ENCODE data around the gene CMA1. TPM values are rescaled to one million over a fixed set of nuclear protein-coding genes. Genes with fewer than 3 reads are reported as not detected.

Gene CMA1, protein sequence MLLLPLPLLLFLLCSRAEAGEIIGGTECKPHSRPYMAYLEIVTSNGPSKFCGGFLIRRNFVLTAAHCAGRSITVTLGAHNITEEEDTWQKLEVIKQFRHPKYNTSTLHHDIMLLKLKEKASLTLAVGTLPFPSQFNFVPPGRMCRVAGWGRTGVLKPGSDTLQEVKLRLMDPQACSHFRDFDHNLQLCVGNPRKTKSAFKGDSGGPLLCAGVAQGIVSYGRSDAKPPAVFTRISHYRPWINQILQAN
- not detected in 2 replicates for total RNA-seq
- not detected for total RNA-seq (2013)
- polyA plus RNA-seq: not detected in 2 replicates
- not detected in 2 replicates for polyA minus RNA-seq

- no peak within 1 kb of the TSS for H3K27ac Mint-ChIP-seq
- H2AFZ ChIP-seq (ENCODE audit: insufficient read depth, low read depth, low read length, poor library complexity, severe bottlenecking): no peak within 1 kb of the TSS
Measured at GRCh38 chr14:24508155-24508840, at the start of gene CMA1. TSS of gene CMA1 (minus strand) at chr14:24508265. CDS start at chr14:24508235, 30 bp downstream.

GRCh38 chr14:24556756-24557155, 48.7 kb upstream of the CMA1 start:
- H3K9ac ChIP-seq (ENCODE audit: low read length): no peak overlapping the region
- POLR2A ChIA-PET: no interaction called here

More at GRCh38 chr14:24508155-24508840, at the start of gene CMA1:
- ATAC-seq (ENCODE audit: low read depth) (no peak), DNase-seq (no peak)
- H3K27me3 ChIP-seq (replicated peaks in 1 of 4; ENCODE audit: control extremely low read depth in 1 of 4, control insufficient read depth in 3 of 4, insufficient read depth in 4 of 4, low read length in 3 of 4): peaks cover 0 to 12% (median 3%) of the 10 kb centered on the region in 4 experiments
- H3K9me3 ChIP-seq (ENCODE audit: control extremely low read depth in 1 of 3, control insufficient read depth in 2 of 3, insufficient read depth in 1 of 3, low read length in 2 of 3): no peaks in the 10 kb centered on the region
- Mint-ChIP-seq H3K4me3 (no peak within 1 kb of the TSS), H3K27me3 (peaks cover 21% of the 10 kb centered on the region), H3K9me3 (ENCODE audit: insufficient read depth) (no peaks in the 10 kb centered on the region), H3K4me1 (no peaks in the 10 kb centered on the region)
- H3K4me2 ChIP-seq (replicated peaks; ENCODE audit: low read depth, low read length, poor library complexity, severe bottlenecking): no peak within 1 kb of the TSS
- no peaks in the 10 kb centered on the region for H4K20me1 ChIP-seq (ENCODE audit: control insufficient read depth, insufficient read depth, low read length, poor library complexity, severe bottlenecking)
- H3K4me1 ChIP-seq (ENCODE audit: control insufficient read depth in 2 of 2, insufficient read depth in 2 of 2, low read length in 2 of 2): no peaks in the 10 kb centered on the region
- H3K4me3 ChIP-seq (ENCODE audit: control extremely low read depth in 1 of 5, extremely low read depth in 1 of 5, insufficient read depth in 1 of 5, low read depth in 2 of 5, low read length in 4 of 5): no peak within 1 kb of the TSS
- POLR2A ChIA-PET: no interaction called here
- H3K27ac ChIP-seq (ENCODE audit: low read length in 2 of 2): no peak within 1 kb of the TSS
- no peaks in the 10 kb centered on the region for H3K79me2 ChIP-seq (ENCODE audit: control insufficient read depth, insufficient read depth, low read length)
- no peak within 1 kb of the TSS for H3K9ac ChIP-seq (ENCODE audit: low read length)
- intact Hi-C loops (cut with micrococcal nuclease): no loop called here
- TF ChIP-seq, protein P1, sequence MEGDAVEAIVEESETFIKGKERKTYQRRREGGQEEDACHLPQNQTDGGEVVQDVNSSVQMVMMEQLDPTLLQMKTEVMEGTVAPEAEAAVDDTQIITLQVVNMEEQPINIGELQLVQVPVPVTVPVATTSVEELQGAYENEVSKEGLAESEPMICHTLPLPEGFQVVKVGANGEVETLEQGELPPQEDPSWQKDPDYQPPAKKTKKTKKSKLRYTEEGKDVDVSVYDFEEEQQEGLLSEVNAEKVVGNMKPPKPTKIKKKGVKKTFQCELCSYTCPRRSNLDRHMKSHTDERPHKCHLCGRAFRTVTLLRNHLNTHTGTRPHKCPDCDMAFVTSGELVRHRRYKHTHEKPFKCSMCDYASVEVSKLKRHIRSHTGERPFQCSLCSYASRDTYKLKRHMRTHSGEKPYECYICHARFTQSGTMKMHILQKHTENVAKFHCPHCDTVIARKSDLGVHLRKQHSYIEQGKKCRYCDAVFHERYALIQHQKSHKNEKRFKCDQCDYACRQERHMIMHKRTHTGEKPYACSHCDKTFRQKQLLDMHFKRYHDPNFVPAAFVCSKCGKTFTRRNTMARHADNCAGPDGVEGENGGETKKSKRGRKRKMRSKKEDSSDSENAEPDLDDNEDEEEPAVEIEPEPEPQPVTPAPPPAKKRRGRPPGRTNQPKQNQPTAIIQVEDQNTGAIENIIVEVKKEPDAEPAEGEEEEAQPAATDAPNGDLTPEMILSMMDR (IDR thresholded peaks at IDR 0.05): no peak
- TF ChIP-seq EZH2 (IDR thresholded peaks at IDR 0.05; ENCODE audit: borderline replicate concordance, insufficient read depth, low read depth, low read length, poor library complexity, severe bottlenecking): no peak
- no peaks in the 10 kb centered on the region for H3K36me3 ChIP-seq (replicated peaks in 1 of 2; ENCODE audit: control extremely low read depth in 1 of 2, control insufficient read depth in 1 of 2, extremely low read depth in 1 of 2, insufficient read depth in 2 of 2, low read length in 1 of 2)
- CTCF ChIA-PET: no interaction called here
- WGBS (ENCODE audit: insufficient coverage): 53% methylated on average over 3 of the region's 3 CpGs

More at GRCh38 chr14:24556756-24557155, 48.7 kb upstream of the CMA1 start:
- Mint-ChIP-seq H3K27me3 (peaks cover 24% of the 10 kb centered on the region), H3K9me3 (ENCODE audit: insufficient read depth) (peaks cover 5% of the 10 kb centered on the region), H3K4me3 (no peak overlapping the region), H3K27ac (no peak overlapping the region), H3K4me1 (no peaks in the 10 kb centered on the region)
- no peak for DNase-seq
- intact Hi-C loops (cut with micrococcal nuclease): no loop called here
- WGBS (ENCODE audit: insufficient coverage): no CpG with 5 or more reads among the region's 4 CpGs
- Histone ChIP-seq H4K20me1 (ENCODE audit: control insufficient read depth, insufficient read depth, low read length, poor library complexity, severe bottlenecking) (no peaks in the 10 kb centered on the region), H3K4me3 (ENCODE audit: control extremely low read depth in 1 of 5, extremely low read depth in 1 of 5, insufficient read depth in 1 of 5, low read depth in 2 of 5, low read length in 4 of 5) (no peak overlapping the region), H3K36me3 (replicated peaks in 1 of 2; ENCODE audit: control extremely low read depth in 1 of 2, control insufficient read depth in 1 of 2, extremely low read depth in 1 of 2, insufficient read depth in 2 of 2, low read length in 1 of 2) (no peaks in the 10 kb centered on the region), H3K79me2 (ENCODE audit: control insufficient read depth, insufficient read depth, low read length) (no peaks in the 10 kb centered on the region), H3K4me2 (replicated peaks; ENCODE audit: low read depth, low read length, poor library complexity, severe bottlenecking) (no peak overlapping the region), H3K4me1 (ENCODE audit: control insufficient read depth in 2 of 2, insufficient read depth in 2 of 2, low read length in 2 of 2) (no peaks in the 10 kb centered on the region), H2AFZ (ENCODE audit: insufficient read depth, low read depth, low read length, poor library complexity, severe bottlenecking) (no peak overlapping the region), H3K27me3 (replicated peaks in 1 of 4; ENCODE audit: control extremely low read depth in 1 of 4, control insufficient read depth in 3 of 4, insufficient read depth in 4 of 4, low read length in 3 of 4) (no peaks in the 10 kb centered on the region), H3K9me3 (ENCODE audit: control extremely low read depth in 1 of 3, control insufficient read depth in 2 of 3, insufficient read depth in 1 of 3, low read length in 2 of 3) (peaks cover 0 to 9% (median 0%) of the 10 kb centered on the region in 3 donors), H3K27ac (ENCODE audit: low read length in 2 of 2) (no peak overlapping the region)
- TF ChIP-seq, protein P1 (IDR thresholded peaks at IDR 0.05): no peak
- TF ChIP-seq EZH2 (IDR thresholded peaks at IDR 0.05; ENCODE audit: borderline replicate concordance, insufficient read depth, low read depth, low read length, poor library complexity, severe bottlenecking): no peak
- CTCF ChIA-PET: no interaction called here
- ATAC-seq (ENCODE audit: low read depth): no peak
